A549 (cell line): ENCODE data around the gene CAPN8. TPM values are rescaled to one million over a fixed set of nuclear protein-coding genes. Genes with fewer than 3 reads are reported as not detected.

Experiments used
- ATAC-seq, 2 experiments: fragments of 200-7000 bp in 1 of 2; fragments of >200 bp in 1 of 2; cut with Nextera tagmentation in 1 of 2; cut with Tn5 transposase in 1 of 2; 3 replicates each; pipeline versions ENCODE4 v1.8.0 to v1.9.1; 2018 to 2020; ENCODE audit warnings: mild to moderate bottlenecking in 1 of 2, moderate library complexity in 1 of 2
- CTCF ChIA-PET: fragments of 300-600 bp; sonication (Branson Sonifier 250); formaldehyde crosslinking; extraction: SDS; loops from one replicate; lab custom pipeline; 2021; ENCODE audit warnings: antibody characterized with exemption, inconsistent platforms; lab: Yijun Ruan, JAX
- POLR2A ChIA-PET: fragments of 350-600 bp; formaldehyde crosslinking; extraction: SDS; loops from one replicate; lab custom pipeline; 2021; ENCODE audit warnings: antibody characterized with exemption, inconsistent platforms; lab: Yijun Ruan, JAX
- DNase-seq, 2 experiments: peaks; one replicate each; pipeline versions ENCODE4 v3.0.0 to v3.0.0-alpha.2; 2011 to 2016; ENCODE audit warnings: low read depth in 1 of 2, low spot score in 1 of 2
- FAIRE-seq: peaks from 2 replicates; lab custom pipeline; 2011; peaks lifted over from hg19 to GRCh38; lab: Jason Lieb, UNC
- H3K27ac ChIP-seq, 2 experiments: fragments of >200 bp; sonication (Bioruptor Twin); formaldehyde crosslinking; 3 replicates each; pipeline ENCODE4 v1.5.1; 2016 to 2017
- H3K4me1 ChIP-seq: fragments of >200 bp; sonication (Bioruptor Twin); formaldehyde crosslinking; 3 replicates; pipeline ENCODE4 v1.6.1; 2016
- H3K4me2 ChIP-seq: fragments of >200 bp; sonication (Bioruptor Twin); formaldehyde crosslinking; 3 replicates; pipeline ENCODE4 v1.6.1; 2016
- H3K4me3 ChIP-seq: fragments of >200 bp; sonication (Bioruptor Twin); formaldehyde crosslinking; 3 replicates; pipeline ENCODE4 v1.5.1; 2016
- H3K9me3 ChIP-seq: fragments of >200 bp; sonication (Bioruptor Twin); formaldehyde crosslinking; 3 replicates; pipeline ENCODE4 v1.6.1; 2016
- CBX2 ChIP-seq: fragments of 200-600 bp; sonication (generic); IDR thresholded peaks from 2 replicates; pipeline ENCODE4 v1.6.1; 2016; ENCODE audit warnings: low read depth, mild to moderate bottlenecking, borderline replicate concordance
- CBX8 ChIP-seq: fragments of 200-600 bp; sonication (generic); IDR thresholded peaks from 2 replicates; pipeline ENCODE4 v1.6.1; 2016
- CEBPB ChIP-seq, 2 experiments: fragments of >200 bp in 1 of 2; sonication (Bioruptor Twin) in 1 of 2; formaldehyde crosslinking in 1 of 2; IDR thresholded peaks; 2 replicates each; pipeline ENCODE4 v1.6.1; 2012 to 2016
- CHD4 ChIP-seq: fragments of 200-600 bp; sonication (generic); IDR thresholded peaks from 2 replicates; pipeline ENCODE4 v1.6.1; 2016; ENCODE audit warnings: antibody characterized with exemption, mild to moderate bottlenecking, borderline replicate concordance
- EHF ChIP-seq: fragments of 250-450 bp; sonication (Bioruptor Pico); IDR thresholded peaks from 2 replicates; pipeline ENCODE4 v1.5.0; 2020; ENCODE audit warnings: mild to moderate bottlenecking
- EHMT2 ChIP-seq: fragments of 200-600 bp; sonication (generic); IDR thresholded peaks from 2 replicates; pipeline ENCODE4 v1.6.1; 2016; ENCODE audit warnings: antibody characterized with exemption, low read depth, mild to moderate bottlenecking, moderate library complexity
- EP300 ChIP-seq, 2 experiments: fragments of >200 bp; sonication (Bioruptor Twin); formaldehyde crosslinking; IDR thresholded peaks; 2 replicates in 1 of 2; 3 replicates in 1 of 2; pipeline ENCODE4 v1.6.1; 2016 to 2017
- ESRRA ChIP-seq: fragments of 150-350 bp; IDR thresholded peaks from 2 replicates; pipeline ENCODE4 v1.6.1; 2014; ENCODE audit warnings: mild to moderate bottlenecking, low read length, borderline replicate concordance
- FOSB ChIP-seq: fragments of 250-450 bp; sonication (Bioruptor Pico); IDR thresholded peaks from 2 replicates; pipeline ENCODE4 v1.5.0; 2020; ENCODE audit warnings: mild to moderate bottlenecking, moderate library complexity
- FOXS1 ChIP-seq: fragments of 250-450 bp; sonication (Bioruptor Pico); IDR thresholded peaks from 2 replicates; pipeline ENCODE4 v1.5.0; 2020; ENCODE audit warnings: mild to moderate bottlenecking, moderate library complexity
- GATA3 ChIP-seq: IDR thresholded peaks from 2 replicates; pipeline ENCODE4 v1.6.1; 2012; ENCODE audit warnings: borderline replicate concordance
- HES2 ChIP-seq: fragments of >200 bp; sonication (Bioruptor Twin); formaldehyde crosslinking; IDR thresholded peaks from 2 replicates; pipeline ENCODE4 v1.6.1; 2016
- HOXA7 ChIP-seq: fragments of 250-450 bp; sonication (Bioruptor Pico); IDR thresholded peaks from 2 replicates; pipeline ENCODE4 v1.5.0; 2020; ENCODE audit warnings: mild to moderate bottlenecking, moderate library complexity
- HOXB5 ChIP-seq: fragments of 250-450 bp; sonication (Bioruptor Pico); IDR thresholded peaks from 2 replicates; pipeline ENCODE4 v1.5.0; 2020; ENCODE audit warnings: mild to moderate bottlenecking, moderate library complexity
- JUN ChIP-seq, 2 experiments: fragments of >200 bp; sonication (Bioruptor Twin); formaldehyde crosslinking; IDR thresholded peaks; 2 replicates in 1 of 2; 3 replicates in 1 of 2; pipeline ENCODE4 v1.6.1; 2016 to 2017
- JUNB ChIP-seq: fragments of >200 bp; sonication (Bioruptor Twin); formaldehyde crosslinking; IDR thresholded peaks from 2 replicates; pipeline ENCODE4 v1.6.1; 2016
- KDM1A ChIP-seq: fragments of 200-600 bp; sonication (generic); IDR thresholded peaks from 2 replicates; pipeline ENCODE4 v1.6.1; 2016; ENCODE audit warnings: low read depth, mild to moderate bottlenecking
- MAFK ChIP-seq: fragments of 450-650 bp; IDR thresholded peaks from 2 replicates; pipeline ENCODE4 v1.6.1; 2014; ENCODE audit not compliant: partially characterized antibody
- MAX ChIP-seq: IDR thresholded peaks from 2 replicates; pipeline ENCODE4 v1.6.1; 2012
- MAZ ChIP-seq: fragments of 150-350 bp; IDR thresholded peaks from 2 replicates; pipeline ENCODE4 v1.6.1; 2014; ENCODE audit warnings: antibody characterized with exemption, low read depth, low read length, borderline replicate concordance
- NPAS2 ChIP-seq: fragments of 250-450 bp; sonication (Bioruptor Pico); IDR thresholded peaks from 2 replicates; pipeline ENCODE4 v1.8.0; 2022; ENCODE audit warnings: mild to moderate bottlenecking, moderate library complexity, borderline replicate concordance
- NR3C1 ChIP-seq: fragments of >200 bp; sonication (Bioruptor Twin); formaldehyde crosslinking; IDR thresholded peaks from 3 replicates; pipeline ENCODE4 v1.6.1; 2017
- POLR2A ChIP-seq: IDR thresholded peaks from 2 replicates; pipeline ENCODE4 v1.6.1; 2012; ENCODE audit warnings: mild to moderate bottlenecking, low read length
- RAD21 ChIP-seq, 2 experiments: fragments of >200 bp in 1 of 2; sonication (Bioruptor Twin) in 1 of 2; formaldehyde crosslinking in 1 of 2; IDR thresholded peaks in 1 of 2; conservative IDR thresholded peaks in 1 of 2; 2 replicates in 1 of 2; 3 replicates in 1 of 2; pipeline ENCODE4 v1.6.1; 2012 to 2018; ENCODE audit warnings: inconsistent platforms in 1 of 2
- RFX5 ChIP-seq: fragments of 450-650 bp; IDR thresholded peaks from 2 replicates; pipeline ENCODE4 v1.7.1; 2014; ENCODE audit warnings: antibody characterized with exemption, mild to moderate bottlenecking, moderate library complexity
- SREBF2 ChIP-seq: fragments of 450-650 bp; IDR thresholded peaks from 2 replicates; pipeline ENCODE4 v1.6.1; 2014; ENCODE audit warnings: mild to moderate bottlenecking, moderate library complexity
- TFCP2L1 ChIP-seq: fragments of 250-450 bp; sonication (Bioruptor Pico); IDR thresholded peaks from 2 replicates; pipeline ENCODE4 v1.5.0; 2021; ENCODE audit warnings: mild to moderate bottlenecking
- ZNF302 ChIP-seq: fragments of 250-450 bp; sonication (Bioruptor Pico); IDR thresholded peaks from 2 replicates; pipeline ENCODE4 v1.9.0; 2021; ENCODE audit warnings: inconsistent platforms, mild to moderate bottlenecking, moderate library complexity
- WGBS: methylation state at CpG from one replicate; pipeline ENCODE4 v1.1.6; 2017; ENCODE audit errors: missing lambda C conversion rate; 5-methylcytosine and 5-hydroxymethylcytosine counted together
- polyA plus RNA-seq, 4 experiments: library from polyadenylated mRNA; depleted of rRNA in 3 of 4; stranded (reverse); fragments of >200 nt; fragmentation: RNase III in 1 of 4; extraction: RNeasy Plus Mini Kit Qiagen cat#74134 plus additional on column Dnase treatment in 1 of 4; gene quantifications; 2 replicates in 3 of 4; 3 replicates in 1 of 4; pipeline ENCODE4 v1.2.3, GENCODE V29; 2011 to 2017
- TF ChIP-seq, protein P1 (sequence below): fragments of 450-650 bp; IDR thresholded peaks from 2 replicates; pipeline ENCODE4 v1.6.1; 2014; ENCODE audit warnings: antibody characterized with exemption

The CAPN8 gene
- polyA plus RNA-seq, 2 of the 4 experiments (the other 2 are of a cell fraction), result 0.39 to 1.5 TPM

GRCh38 chr1:223540485-223541106, 124.9 kb downstream of the CAPN8 start:
- Histone ChIP-seq H3K4me2 (no peak overlapping the region), H3K4me1 (no peaks in the 10 kb centered on the region), H3K27ac (no peak overlapping the region), H3K4me3 (no peak overlapping the region), H3K9me3 (no peaks in the 10 kb centered on the region)
- ChIA-PET CTCF (interaction anchor here (1.9 kb wide), 1 partner anchor 143 kb away, joined by 5 read pairs; no protein-coding TSS in a partner anchor), POLR2A (no interaction called here)
- ATAC-seq, result no peak
- TF ChIP-seq SREBF2, result no peak
- TF ChIP-seq CBX2, result no peak
- no peak for TF ChIP-seq POLR2A
- TF ChIP-seq RFX5, result no peak
- TF ChIP-seq, protein P1, sequence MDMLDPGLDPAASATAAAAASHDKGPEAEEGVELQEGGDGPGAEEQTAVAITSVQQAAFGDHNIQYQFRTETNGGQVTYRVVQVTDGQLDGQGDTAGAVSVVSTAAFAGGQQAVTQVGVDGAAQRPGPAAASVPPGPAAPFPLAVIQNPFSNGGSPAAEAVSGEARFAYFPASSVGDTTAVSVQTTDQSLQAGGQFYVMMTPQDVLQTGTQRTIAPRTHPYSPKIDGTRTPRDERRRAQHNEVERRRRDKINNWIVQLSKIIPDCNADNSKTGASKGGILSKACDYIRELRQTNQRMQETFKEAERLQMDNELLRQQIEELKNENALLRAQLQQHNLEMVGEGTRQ, result no peak
- no peak for TF ChIP-seq NR3C1
- TF ChIP-seq NPAS2 (CRISPR knock-in tag), result no peak
- no peak for TF ChIP-seq CHD4
- DNase-seq, result no peak
- 64% methylated on average over 11 of the region's 11 CpGs for WGBS
- FAIRE-seq, result no peak

DNA sequence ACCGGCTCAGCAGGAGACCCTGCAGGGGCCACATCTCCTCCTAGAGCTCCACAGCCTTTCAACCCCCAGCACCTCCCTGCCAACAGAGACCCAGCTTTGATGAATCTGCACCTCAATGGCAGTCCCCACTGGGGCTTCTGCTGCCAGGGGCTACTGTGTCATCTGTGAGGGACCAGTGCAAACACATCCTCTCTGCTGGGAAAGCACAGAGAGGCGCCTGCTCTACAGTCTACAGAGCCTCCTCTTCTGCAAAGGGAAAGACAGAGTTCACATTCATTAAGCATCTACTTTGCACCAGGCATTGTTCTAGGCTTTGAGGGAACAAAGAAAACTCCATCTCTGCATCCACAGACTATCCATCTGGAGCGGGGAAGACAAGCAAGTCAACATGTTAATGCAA, 125.8 kb downstream of the CAPN8 start:
- Histone ChIP-seq H3K9me3 (no peaks in the 10 kb centered on the region), H3K4me2 (no peak overlapping the region), H3K4me3 (no peak overlapping the region), H3K27ac (no peak overlapping the region), H3K4me1 (no peaks in the 10 kb centered on the region)
- POLR2A ChIA-PET, result no interaction called here
- TF ChIP-seq EHMT2 (no peak), RFX5 (no peak), ESRRA (no peak), ZNF302 (CRISPR knock-in tag) (no peak), TFCP2L1 (no peak), MAFK (no peak), MAX (no peak), GATA3 (no peak), JUN (IDR thresholded peaks at IDR 0.05) (no peak), HES2 (no peak), KDM1A (no peak), EP300 (IDR thresholded peaks at IDR 0.05) (no peak), CHD4 (no peak), CBX8 (no peak), MAZ (no peak)
- CTCF ChIA-PET, result interaction anchor here (0.9 to 2.3 kb wide), 5 partner anchors 10 to 567 kb away, joined by 3 to 8 read pairs (median 5); no protein-coding TSS in a partner anchor
- ATAC-seq (no peak), DNase-seq (no peak), FAIRE-seq (no peak)
- WGBS, result 62% methylated on average over 3 of the region's 3 CpGs

DNA sequence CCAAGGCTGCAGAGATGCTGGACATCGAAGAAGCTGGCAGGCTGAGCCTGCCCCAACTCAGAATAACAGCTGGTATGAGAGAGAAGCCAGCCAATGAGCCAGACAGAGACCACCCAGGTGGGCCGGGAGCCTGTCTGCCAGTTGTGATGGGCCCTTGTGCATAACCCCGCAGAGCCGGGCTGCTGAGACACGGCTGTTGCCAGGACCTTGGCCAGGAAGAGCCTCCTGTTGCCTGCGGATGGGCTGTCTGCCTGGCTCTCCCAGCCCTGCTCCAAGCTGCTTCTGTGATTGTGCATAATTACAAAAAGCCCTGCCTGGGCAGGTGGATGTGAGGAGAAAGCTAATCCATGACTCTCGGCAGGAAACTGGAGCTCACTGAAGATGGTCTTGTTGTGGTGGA, 126.5 kb downstream of the CAPN8 start:
- H3K4me3 ChIP-seq, result no peak overlapping the region
- no peaks in the 10 kb centered on the region for H3K9me3 ChIP-seq
- CTCF ChIA-PET, result interaction anchor here (0.9 to 2.3 kb wide), 5 partner anchors 9 to 568 kb away, joined by 3 to 8 read pairs (median 5); no protein-coding TSS in a partner anchor
- DNase-seq, result no peak
- 0 out of 6 replicates have a peak, but pooled peaks of 1 of the 2 experiments have one; percentile 21 for ATAC-seq
- POLR2A ChIA-PET, result no interaction called here
- no peaks in the 10 kb centered on the region for H3K4me1 ChIP-seq
- no peak overlapping the region for H3K4me2 ChIP-seq
- no peak overlapping the region for H3K27ac ChIP-seq
- TF ChIP-seq RFX5 (no peak), EHF (CRISPR knock-in tag) (no peak), KDM1A (no peak), JUNB (no peak), FOXS1 (CRISPR knock-in tag) (no peak), HOXA7 (CRISPR knock-in tag) (no peak), GATA3 (no peak), TFCP2L1 (no peak), HOXB5 (CRISPR knock-in tag) (no peak), CEBPB (IDR thresholded peaks at IDR 0.05) (no peak), RAD21 (conservative IDR thresholded peaks at IDR 0.05 in 1 of 2, IDR thresholded peaks at IDR 0.05 in 1 of 2) (no peak), NPAS2 (CRISPR knock-in tag) (no peak), FOSB (CRISPR knock-in tag) (no peak), POLR2A (no peak), CHD4 (no peak), ZNF302 (CRISPR knock-in tag) (no peak)
- WGBS, result 35% methylated on average over 2 of the region's 7 CpGs
- FAIRE-seq, result no peak
